ENCODE data around the gene PPP1R1A. TPM values are rescaled to one million over a fixed set of nuclear protein-coding genes. Genes with fewer than 3 reads are reported as not detected.

Gene PPP1R1A
- total and polyA plus RNA-seq, 2 experiments from 2014 or later: 154 to 196 TPM

- peak overlapping the region; percentile 45 for H3K27ac ChIP-seq
- DNase-seq (ENCODE audit: low read depth in 1 of 2, low spot score in 1 of 2): peak in 1 of 2 donors; percentile 88
- H3K4me3 ChIP-seq: peak overlapping the region; percentile 80
- H3K36me3 ChIP-seq: peaks cover 2% of the 10 kb centered on the region
- peaks cover 42% of the 10 kb centered on the region for H3K4me1 ChIP-seq (ENCODE audit: low read depth)
- TF ChIP-seq, protein P1, sequence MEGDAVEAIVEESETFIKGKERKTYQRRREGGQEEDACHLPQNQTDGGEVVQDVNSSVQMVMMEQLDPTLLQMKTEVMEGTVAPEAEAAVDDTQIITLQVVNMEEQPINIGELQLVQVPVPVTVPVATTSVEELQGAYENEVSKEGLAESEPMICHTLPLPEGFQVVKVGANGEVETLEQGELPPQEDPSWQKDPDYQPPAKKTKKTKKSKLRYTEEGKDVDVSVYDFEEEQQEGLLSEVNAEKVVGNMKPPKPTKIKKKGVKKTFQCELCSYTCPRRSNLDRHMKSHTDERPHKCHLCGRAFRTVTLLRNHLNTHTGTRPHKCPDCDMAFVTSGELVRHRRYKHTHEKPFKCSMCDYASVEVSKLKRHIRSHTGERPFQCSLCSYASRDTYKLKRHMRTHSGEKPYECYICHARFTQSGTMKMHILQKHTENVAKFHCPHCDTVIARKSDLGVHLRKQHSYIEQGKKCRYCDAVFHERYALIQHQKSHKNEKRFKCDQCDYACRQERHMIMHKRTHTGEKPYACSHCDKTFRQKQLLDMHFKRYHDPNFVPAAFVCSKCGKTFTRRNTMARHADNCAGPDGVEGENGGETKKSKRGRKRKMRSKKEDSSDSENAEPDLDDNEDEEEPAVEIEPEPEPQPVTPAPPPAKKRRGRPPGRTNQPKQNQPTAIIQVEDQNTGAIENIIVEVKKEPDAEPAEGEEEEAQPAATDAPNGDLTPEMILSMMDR (IDR thresholded peaks at IDR 0.05; ENCODE audit: low read depth, low read length): no peak
- H3K9me3 ChIP-seq (ENCODE audit: low read depth): no peaks in the 10 kb centered on the region
- no peaks in the 10 kb centered on the region for H3K27me3 ChIP-seq
Observed at GRCh38 chr12:54587315-54587873, 1.1 kb downstream of the PPP1R1A start.

- TF ChIP-seq, protein P1 (IDR thresholded peaks at IDR 0.05; ENCODE audit: low read depth, low read length): no peak
- H3K36me3 ChIP-seq: peaks cover 6% of the 10 kb centered on the region
- DNase-seq (ENCODE audit: low read depth in 1 of 2, low spot score in 1 of 2): no peak
- H3K27me3 ChIP-seq: no peaks in the 10 kb centered on the region
- no peaks in the 10 kb centered on the region for H3K9me3 ChIP-seq (ENCODE audit: low read depth)
- H3K27ac ChIP-seq: no peak overlapping the region
- no peak overlapping the region for H3K4me3 ChIP-seq
- peaks cover 37% of the 10 kb centered on the region for H3K4me1 ChIP-seq (ENCODE audit: low read depth)
Observed at GRCh38 chr12:54586620-54587019, 1.8 kb downstream of the PPP1R1A start.

- Histone ChIP-seq H3K36me3 (peaks cover 14% of the 10 kb centered on the region), H3K27me3 (no peaks in the 10 kb centered on the region), H3K9me3 (ENCODE audit: low read depth) (no peaks in the 10 kb centered on the region), H3K27ac (no peak overlapping the region), H3K4me3 (no peak overlapping the region), H3K4me1 (ENCODE audit: low read depth) (peaks cover 25% of the 10 kb centered on the region)
- TF ChIP-seq, protein P1 (IDR thresholded peaks at IDR 0.05; ENCODE audit: low read depth, low read length): no peak
- DNase-seq (ENCODE audit: low read depth in 1 of 2, low spot score in 1 of 2): no peak
Observed at GRCh38 chr12:54585243-54585642, 3.2 kb downstream of the PPP1R1A start.

DNA sequence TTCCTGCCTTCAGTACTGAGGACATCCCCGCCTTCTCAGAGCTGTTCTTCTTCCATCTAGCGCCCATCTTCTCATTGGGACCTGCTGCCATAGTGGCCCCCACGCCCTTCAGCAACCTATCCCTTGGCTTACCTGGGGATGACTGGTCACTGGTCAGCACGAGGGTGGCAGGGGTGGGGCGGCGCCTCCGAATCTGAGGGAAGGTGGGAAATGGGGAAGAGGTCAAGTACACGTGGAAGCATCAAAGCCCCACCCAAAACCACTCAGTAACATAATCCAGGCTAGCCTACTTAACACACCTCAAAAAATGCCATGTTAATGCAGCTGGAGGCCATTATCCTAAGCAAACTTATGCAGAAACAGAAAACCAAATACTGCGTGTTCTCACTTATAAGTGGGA lies 4.3 kb downstream of the PPP1R1A start:
- H3K27me3 ChIP-seq: no peaks in the 10 kb centered on the region
- TF ChIP-seq, protein P1 (IDR thresholded peaks at IDR 0.05; ENCODE audit: low read depth, low read length): no peak
- no peak for DNase-seq (ENCODE audit: low read depth in 1 of 2, low spot score in 1 of 2)
- no peak overlapping the region for H3K4me3 ChIP-seq
- peaks cover 16% of the 10 kb centered on the region for H3K36me3 ChIP-seq
- no peaks in the 10 kb centered on the region for H3K9me3 ChIP-seq (ENCODE audit: low read depth)
- peaks cover 14% of the 10 kb centered on the region for H3K4me1 ChIP-seq (ENCODE audit: low read depth)
- H3K27ac ChIP-seq: no peak overlapping the region

GRCh38 chr12:54583726-54584125 lies 4.7 kb downstream of the PPP1R1A start:
- no peak overlapping the region for H3K4me3 ChIP-seq
- H3K4me1 ChIP-seq (ENCODE audit: low read depth): peaks cover 10% of the 10 kb centered on the region
- TF ChIP-seq, protein P1 (IDR thresholded peaks at IDR 0.05; ENCODE audit: low read depth, low read length): no peak
- no peaks in the 10 kb centered on the region for H3K27me3 ChIP-seq
- DNase-seq (ENCODE audit: low read depth in 1 of 2, low spot score in 1 of 2): no peak
- H3K9me3 ChIP-seq (ENCODE audit: low read depth): no peaks in the 10 kb centered on the region
- H3K36me3 ChIP-seq: peaks cover 16% of the 10 kb centered on the region
- no peak overlapping the region for H3K27ac ChIP-seq

Data from cardiac muscle cell (in vitro differentiated cells and primary cell).